GM12873 (cell line): Measurements from ENCODE around the gene COMT.

Experiments used
- TF ChIP-seq, protein P1 (sequence below): IDR thresholded peaks from 2 replicates; pipeline ENCODE4 v1.5.1; 2012; ENCODE audit warnings: low read depth, mild to moderate bottlenecking, moderate library complexity, low read length, control low read depth; ENCODE audit not compliant: insufficient read depth; ENCODE audit errors: missing control alignments

COMT gene

DNA sequence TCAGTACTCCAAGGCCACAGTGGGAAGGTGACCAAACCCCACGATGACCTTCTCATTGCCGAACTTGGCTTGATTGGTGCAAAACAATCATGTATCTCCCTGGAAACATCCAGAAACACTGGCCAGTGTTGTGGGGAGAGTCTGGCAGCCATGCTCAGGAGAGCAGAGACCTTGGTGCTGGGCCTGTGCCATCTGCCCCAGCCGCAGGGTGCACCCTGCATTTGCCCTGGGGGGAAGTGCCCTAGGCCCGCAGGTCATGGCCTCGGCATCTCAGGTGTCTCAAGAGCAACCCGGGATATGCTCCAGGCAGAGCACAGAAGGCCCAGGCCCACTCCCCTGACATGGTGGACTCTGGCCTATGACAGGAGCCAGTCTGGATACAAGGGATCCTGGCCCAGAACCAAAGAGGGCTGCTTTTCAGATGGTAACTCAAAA, 51.4 kb downstream of the COMT start:
- TF ChIP-seq, protein P1, sequence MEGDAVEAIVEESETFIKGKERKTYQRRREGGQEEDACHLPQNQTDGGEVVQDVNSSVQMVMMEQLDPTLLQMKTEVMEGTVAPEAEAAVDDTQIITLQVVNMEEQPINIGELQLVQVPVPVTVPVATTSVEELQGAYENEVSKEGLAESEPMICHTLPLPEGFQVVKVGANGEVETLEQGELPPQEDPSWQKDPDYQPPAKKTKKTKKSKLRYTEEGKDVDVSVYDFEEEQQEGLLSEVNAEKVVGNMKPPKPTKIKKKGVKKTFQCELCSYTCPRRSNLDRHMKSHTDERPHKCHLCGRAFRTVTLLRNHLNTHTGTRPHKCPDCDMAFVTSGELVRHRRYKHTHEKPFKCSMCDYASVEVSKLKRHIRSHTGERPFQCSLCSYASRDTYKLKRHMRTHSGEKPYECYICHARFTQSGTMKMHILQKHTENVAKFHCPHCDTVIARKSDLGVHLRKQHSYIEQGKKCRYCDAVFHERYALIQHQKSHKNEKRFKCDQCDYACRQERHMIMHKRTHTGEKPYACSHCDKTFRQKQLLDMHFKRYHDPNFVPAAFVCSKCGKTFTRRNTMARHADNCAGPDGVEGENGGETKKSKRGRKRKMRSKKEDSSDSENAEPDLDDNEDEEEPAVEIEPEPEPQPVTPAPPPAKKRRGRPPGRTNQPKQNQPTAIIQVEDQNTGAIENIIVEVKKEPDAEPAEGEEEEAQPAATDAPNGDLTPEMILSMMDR = no peak

DNA sequence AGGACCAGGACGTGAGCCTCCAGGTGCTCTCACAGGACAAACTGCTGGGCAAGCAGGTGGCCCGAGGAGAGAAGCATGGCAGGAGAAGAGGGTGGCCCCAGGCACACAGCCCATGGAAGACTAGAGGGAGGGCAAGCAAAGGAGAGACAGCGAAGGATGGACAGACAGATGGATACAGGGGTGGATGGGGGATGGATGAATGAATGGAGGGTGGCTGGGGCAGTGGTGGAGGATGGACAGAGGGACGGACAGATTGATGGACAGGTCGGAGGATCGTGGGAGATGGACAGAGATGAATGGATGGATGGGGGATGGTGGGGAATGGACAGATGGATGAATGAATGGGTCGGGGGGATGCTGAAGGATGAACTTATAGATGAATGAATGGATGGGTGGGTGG, 52.4 kb downstream of the COMT start:
- TF ChIP-seq, protein P1 = no peak

DNA sequence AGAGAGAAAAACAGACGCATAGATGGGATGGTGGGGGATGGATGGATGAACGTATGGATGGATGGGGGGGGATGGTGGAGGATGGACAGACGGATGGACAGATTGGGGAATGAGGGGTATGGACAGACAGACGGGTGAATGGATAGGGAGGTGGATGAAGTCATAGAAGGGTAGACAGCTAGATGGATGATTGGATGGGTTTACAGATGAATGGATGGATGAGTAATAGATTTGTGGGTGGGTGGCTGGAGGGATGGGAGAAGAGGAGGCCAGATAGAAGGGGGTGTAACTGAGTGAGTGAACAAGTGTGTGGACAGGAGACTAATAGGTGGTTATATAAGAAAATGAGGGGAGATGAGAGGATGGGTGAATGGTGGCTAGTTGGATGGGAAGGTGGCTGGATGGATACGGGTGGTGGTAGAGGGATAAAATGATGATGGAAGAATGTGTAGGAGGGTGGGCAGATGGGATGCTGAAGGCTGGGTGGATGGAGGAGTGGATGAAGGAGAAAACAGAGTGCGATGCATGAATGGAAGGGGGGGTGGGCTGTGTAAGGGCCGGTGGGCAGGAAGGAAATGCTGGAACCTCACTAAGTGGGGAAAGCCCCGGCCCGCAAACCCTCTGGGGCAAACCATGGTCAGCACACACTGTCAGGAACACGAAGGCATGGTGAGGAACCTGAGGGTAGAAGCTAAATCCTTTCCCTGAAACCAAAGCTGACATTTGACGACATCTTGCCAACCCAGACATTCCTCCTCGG, 53.5 kb downstream of the COMT start:
- TF ChIP-seq, protein P1 = no peak

DNA sequence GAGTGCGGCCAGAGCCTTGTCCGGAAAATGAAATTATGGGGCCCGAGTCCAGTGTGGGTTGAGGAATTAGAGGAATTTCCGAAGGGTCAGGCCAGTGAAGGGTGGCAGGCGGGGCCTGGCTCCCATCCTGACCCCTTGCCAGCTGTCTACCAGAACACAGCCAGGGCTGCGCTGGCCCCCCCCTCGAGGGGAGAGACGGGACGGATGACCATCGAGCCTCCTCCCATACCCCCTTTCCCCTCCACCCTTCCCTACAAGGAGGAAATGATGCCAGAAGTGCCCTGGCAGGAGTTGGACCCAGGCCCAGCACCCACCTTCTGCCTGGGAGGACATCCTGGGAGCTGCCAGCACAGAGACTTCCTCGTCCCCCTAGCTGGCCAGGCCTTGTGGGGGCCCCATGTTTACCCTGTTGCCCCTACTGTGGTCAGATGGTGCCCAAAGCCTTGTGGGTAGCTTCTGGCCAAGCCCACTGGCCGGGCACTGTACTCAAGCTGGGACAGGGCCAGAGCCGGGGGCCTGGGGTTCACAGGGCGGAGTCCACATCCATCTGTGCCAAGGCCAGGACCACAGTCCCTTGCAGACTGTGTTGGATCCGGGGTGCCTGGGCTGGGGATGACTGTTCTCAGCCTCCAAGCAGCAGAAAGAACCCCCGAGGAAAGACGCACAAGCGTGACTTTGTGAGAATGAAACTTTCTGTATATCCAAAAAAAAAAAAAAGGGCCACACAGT, 54.2 kb downstream of the COMT start:
- TF ChIP-seq, protein P1 = no peak

DNA sequence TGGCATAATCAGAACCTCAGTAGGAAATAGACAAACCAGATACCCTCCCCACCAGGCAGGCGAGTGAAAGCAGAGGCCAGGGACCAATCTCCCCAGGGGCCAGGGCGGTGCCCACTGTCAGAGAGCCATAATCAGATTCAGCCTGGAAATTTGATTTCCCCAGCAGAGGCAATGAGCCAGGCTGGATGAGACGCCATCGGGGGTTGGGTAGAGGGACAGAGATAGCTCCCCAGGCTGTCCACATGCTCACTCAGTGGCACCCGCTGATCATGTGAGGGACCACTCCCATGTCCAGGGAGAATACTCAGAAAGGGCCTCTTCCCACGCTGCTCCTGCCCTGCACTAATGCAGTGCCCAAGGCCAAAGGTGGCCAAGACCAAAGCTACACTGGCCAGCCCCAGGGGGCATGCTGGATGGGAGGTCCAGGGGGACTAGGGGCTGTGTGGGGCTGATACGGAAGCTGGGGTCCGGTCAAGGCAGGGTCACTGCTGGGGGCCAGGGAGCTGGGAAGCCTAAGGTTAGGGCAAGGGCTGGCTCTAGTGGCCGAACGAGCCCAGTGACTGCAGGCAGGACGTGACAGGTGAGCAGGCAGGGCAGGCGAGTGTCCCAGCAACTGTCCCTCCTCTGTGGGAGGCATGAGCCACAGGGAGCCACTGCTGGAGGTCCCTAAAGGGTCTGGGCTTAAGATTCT, 55.3 kb downstream of the COMT start:
- TF ChIP-seq, protein P1 = no peak

DNA sequence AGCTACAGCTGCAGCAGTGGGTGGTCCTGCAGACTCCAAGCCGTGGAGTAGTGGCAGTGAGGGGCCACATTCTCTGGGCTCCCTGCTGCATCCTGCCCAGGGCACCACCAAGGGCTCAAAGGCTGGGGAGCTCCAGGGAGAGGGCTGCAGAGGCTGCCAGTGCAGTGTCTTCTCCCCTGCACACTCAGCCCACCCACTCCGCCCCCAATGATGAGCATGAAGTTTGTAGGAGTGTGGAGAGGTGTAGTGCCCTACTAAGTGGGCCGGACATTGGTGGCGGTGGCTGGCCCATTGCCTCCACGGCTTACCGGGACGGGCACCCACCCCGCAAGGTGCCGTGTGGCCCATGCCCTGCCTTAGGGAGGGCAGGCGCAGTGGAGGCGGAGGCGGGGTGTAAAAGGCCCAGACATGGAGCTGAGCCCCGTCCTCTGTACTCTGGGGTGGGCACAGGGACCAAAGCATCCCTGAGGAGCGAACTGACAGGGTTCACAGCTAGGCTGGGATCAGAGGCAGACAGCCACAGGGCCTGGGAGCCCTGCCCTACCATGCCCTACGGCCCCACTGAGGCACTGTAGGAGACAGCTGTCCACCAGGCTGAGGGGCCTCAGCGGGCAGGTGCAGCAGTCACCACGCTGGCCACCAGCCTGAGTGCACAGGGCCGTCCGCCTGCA, 56.1 kb downstream of the COMT start:
- TF ChIP-seq, protein P1 = no peak
